ENCODE results near the gene NRL. TPM values are rescaled to one million over a fixed set of nuclear protein-coding genes. Genes with fewer than 3 reads are reported as not detected.
A peak's percentile ranks its signal among the peaks of the same experiment; 100 is the strongest.

The NRL gene
- total RNA-seq, 1 donor from 2014 or later = 2.0 TPM

GRCh38 chr14:24137529-24138395, 23.0 kb upstream of the NRL start:
- peaks cover 53% of the 10 kb centered on the region for H3K4me1 ChIP-seq
- TF ChIP-seq CTCF (IDR thresholded peaks at IDR 0.05) = no peak
- peaks cover 29% of the 10 kb centered on the region for H3K36me3 ChIP-seq
- H3K27ac ChIP-seq = no peak overlapping the region
- no peaks in the 10 kb centered on the region for H3K27me3 ChIP-seq (ENCODE audit: low read depth)
- peak overlapping the region; percentile 100 for H3K4me3 ChIP-seq
- intact Hi-C loops (cut with DNase I) = no loop called here
- no peaks in the 10 kb centered on the region for H3K9me3 ChIP-seq
- DNase-seq (no peak), ATAC-seq (no peak)

GRCh38 chr14:24136684-24137528, 22.2 kb upstream of the NRL start:
- ATAC-seq (no peak), DNase-seq (no peak)
- H3K9me3 ChIP-seq = no peaks in the 10 kb centered on the region
- peak overlapping the region; percentile 97 for H3K27ac ChIP-seq
- H3K4me3 ChIP-seq = peak overlapping the region; percentile 100
- no peaks in the 10 kb centered on the region for H3K27me3 ChIP-seq (ENCODE audit: low read depth)
- no peak for TF ChIP-seq CTCF (IDR thresholded peaks at IDR 0.05)
- intact Hi-C loops (cut with DNase I) = no loop called here
- H3K4me1 ChIP-seq = peaks cover 48% of the 10 kb centered on the region
- H3K36me3 ChIP-seq = peaks cover 29% of the 10 kb centered on the region

GRCh38 chr14:24135834-24136683, 21.3 kb upstream of the NRL start, which contains the start of gene PSME1:
Gene PSME1 (plus strand): TSS chr14:24136194. CDS start chr14:24136263, 69 bp downstream.
- Histone ChIP-seq H3K27me3 (ENCODE audit: low read depth) (no peaks in the 10 kb centered on the region), H3K9me3 (no peaks in the 10 kb centered on the region), H3K4me3 (peak within 1 kb of the TSS; percentile 100), H3K36me3 (peaks cover 29% of the 10 kb centered on the region), H3K4me1 (peaks cover 45% of the 10 kb centered on the region), H3K27ac (peak within 1 kb of the TSS; percentile 97)
- ATAC-seq = peak; percentile 99
- DNase-seq = peak; percentile 96
- TF ChIP-seq CTCF (IDR thresholded peaks at IDR 0.05) = no peak
- intact Hi-C loops (cut with DNase I) = no loop called here

- intact Hi-C loops (cut with DNase I) = no loop called here
- H3K27ac ChIP-seq = peak overlapping the region; percentile 97
- TF ChIP-seq CTCF (IDR thresholded peaks at IDR 0.05) = no peak
- H3K27me3 ChIP-seq (ENCODE audit: low read depth) = no peaks in the 10 kb centered on the region
- peaks cover 29% of the 10 kb centered on the region for H3K36me3 ChIP-seq
- ATAC-seq (no peak), DNase-seq (no peak)
- no peaks in the 10 kb centered on the region for H3K9me3 ChIP-seq
- H3K4me3 ChIP-seq = peak overlapping the region; percentile 100
- peaks cover 47% of the 10 kb centered on the region for H3K4me1 ChIP-seq
These were observed 20.8 kb upstream of the NRL start for GRCh38 chr14:24135584-24135833.

- no peak for DNase-seq
- peaks cover 16% of the 10 kb centered on the region for H3K36me3 ChIP-seq
- intact Hi-C loops (cut with DNase I) = no loop called here
- peaks cover 31% of the 10 kb centered on the region for H3K4me1 ChIP-seq
- ATAC-seq = no peak
- no peaks in the 10 kb centered on the region for H3K9me3 ChIP-seq
- no peak overlapping the region for H3K4me3 ChIP-seq
- no peak overlapping the region for H3K27ac ChIP-seq
- H3K27me3 ChIP-seq (ENCODE audit: low read depth) = no peaks in the 10 kb centered on the region
- TF ChIP-seq CTCF (IDR thresholded peaks at IDR 0.05) = no peak
These were observed 19.0 kb upstream of the NRL start for GRCh38 chr14:24133735-24134134.

Data from lower lobe of right lung (tissue), 2 donors.